Prostate gland (tissue), 2 donors: Measurements from ENCODE around the gene CRYBB1.

Experiments used
- POLR2A ChIP-seq: fragments of 450-650 bp; IDR thresholded peaks from one replicate; pipeline ENCODE4 v1.6.1; 2016; ENCODE audit warnings: antibody characterized with exemption, mild to moderate bottlenecking
- POLR2AphosphoS5 ChIP-seq: sonication (generic); formaldehyde crosslinking; IDR thresholded peaks from one replicate; pipeline ENCODE4 v1.6.1; 2017; ENCODE audit warnings: antibody characterized with exemption
- TF ChIP-seq, protein P1 (sequence below), 4 experiments: fragments of 200-600 bp in 2 of 4; fragments of 450-650 bp in 2 of 4; sonication (generic) in 2 of 4; IDR thresholded peaks; 1 replicate in 3 of 4; 2 replicates in 1 of 4; pipeline ENCODE4 v1.5.1; 2016 to 2019; ENCODE audit warnings: antibody characterized with exemption in 4 of 4, mild to moderate bottlenecking in 2 of 4, moderate library complexity in 2 of 4

DNA sequence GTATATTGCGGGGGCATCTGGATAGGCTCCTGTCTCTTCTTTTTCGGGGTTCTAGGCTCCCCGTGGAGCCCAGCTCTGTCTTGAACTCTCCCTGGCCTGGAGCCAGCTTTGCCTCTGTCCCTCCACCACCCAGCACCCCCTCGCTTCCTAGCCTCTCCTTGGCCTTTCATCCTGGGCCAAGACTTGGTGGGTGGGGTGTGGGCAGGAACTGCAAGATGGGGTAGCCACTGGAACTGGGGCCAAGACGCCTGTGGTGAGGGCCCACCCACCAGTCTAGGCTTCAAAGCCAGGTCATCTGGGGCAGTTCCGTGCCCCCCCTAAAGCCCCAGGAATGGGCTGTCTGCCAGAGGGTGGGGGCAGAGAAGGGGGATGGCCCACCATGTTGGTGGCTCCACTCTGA is 1.7 kb upstream of the CRYBB1 start:
- TF ChIP-seq, protein P1, sequence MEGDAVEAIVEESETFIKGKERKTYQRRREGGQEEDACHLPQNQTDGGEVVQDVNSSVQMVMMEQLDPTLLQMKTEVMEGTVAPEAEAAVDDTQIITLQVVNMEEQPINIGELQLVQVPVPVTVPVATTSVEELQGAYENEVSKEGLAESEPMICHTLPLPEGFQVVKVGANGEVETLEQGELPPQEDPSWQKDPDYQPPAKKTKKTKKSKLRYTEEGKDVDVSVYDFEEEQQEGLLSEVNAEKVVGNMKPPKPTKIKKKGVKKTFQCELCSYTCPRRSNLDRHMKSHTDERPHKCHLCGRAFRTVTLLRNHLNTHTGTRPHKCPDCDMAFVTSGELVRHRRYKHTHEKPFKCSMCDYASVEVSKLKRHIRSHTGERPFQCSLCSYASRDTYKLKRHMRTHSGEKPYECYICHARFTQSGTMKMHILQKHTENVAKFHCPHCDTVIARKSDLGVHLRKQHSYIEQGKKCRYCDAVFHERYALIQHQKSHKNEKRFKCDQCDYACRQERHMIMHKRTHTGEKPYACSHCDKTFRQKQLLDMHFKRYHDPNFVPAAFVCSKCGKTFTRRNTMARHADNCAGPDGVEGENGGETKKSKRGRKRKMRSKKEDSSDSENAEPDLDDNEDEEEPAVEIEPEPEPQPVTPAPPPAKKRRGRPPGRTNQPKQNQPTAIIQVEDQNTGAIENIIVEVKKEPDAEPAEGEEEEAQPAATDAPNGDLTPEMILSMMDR (IDR thresholded peaks at IDR 0.05), result no peak
- no peak for TF ChIP-seq POLR2A
- no peak for TF ChIP-seq POLR2AphosphoS5
